Measurements from ENCODE around the gene CPA5. TPM values are rescaled to one million over a fixed set of nuclear protein-coding genes. Genes with fewer than 3 reads are reported as not detected.

Gene CPA5
- total and polyA plus RNA-seq, 9 of the 15 experiments (the other 6 are each of a cell fraction or from before 2014, with no cell fraction given), result 0.13 to 2.4 (median 0.91) TPM

DNA sequence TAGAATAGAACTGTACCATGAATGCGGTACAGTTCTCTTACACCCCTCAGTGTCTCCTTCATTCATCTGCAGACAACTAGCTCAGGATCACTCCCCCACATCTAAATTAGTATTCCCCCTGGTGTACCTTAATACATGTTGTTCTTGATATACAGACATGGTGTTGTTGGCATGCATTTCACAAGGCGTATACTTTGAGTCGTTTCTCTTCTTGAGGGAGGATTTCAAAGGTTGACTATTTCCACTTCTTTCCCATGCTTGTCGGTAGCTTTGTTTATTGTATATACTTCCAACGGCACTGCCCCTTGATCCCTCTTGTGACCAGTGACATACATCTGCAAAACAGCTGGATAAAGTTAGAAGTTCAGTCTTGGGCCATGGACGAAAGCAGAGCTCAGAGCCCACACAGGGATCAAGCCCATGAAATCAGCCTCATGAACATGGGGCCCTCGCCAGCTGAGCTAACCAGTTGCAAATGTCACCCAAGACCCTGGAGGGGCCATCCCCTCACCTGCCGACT, 43.1 kb upstream of the CPA5 start (continued):
- no peak for TF ChIP-seq CTBP1 (IDR thresholded peaks at IDR 0.05; ENCODE audit: borderline replicate concordance)
- TF ChIP-seq TRIM28 (IDR thresholded peaks at IDR 0.05), result no peak
- TF ChIP-seq ZNF212 (CRISPR knock-in tag; IDR thresholded peaks at IDR 0.05), result no peak

DNA sequence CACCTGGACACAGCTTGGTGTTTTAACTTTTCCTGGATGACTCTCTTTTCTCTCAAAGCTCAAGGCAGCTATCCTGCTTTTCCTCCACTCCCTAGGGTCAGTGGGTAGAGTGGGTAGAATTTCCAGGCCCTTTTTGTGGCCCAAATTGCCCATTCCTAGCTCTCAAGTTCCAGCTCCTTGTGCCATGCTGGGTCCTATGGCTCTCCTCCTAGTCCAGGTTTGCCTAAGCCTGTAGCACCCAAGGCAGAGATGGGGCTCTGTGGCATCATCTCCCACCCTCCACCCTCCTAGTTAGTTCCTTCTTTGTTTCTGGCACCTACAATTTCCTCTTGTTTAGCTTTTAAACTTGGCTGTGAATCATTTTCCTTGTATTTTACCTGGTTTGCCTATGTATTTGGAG, 42.0 kb upstream of the CPA5 start:
- H3K4me3 ChIP-seq, result no peak overlapping the region
- no peaks in the 10 kb centered on the region for H3K9me3 ChIP-seq (replicated peaks; ENCODE audit: control insufficient read depth, insufficient read depth, low read depth, low read length)
- no peak overlapping the region for H3K27ac ChIP-seq (ENCODE audit: extremely low read depth, low read depth, low read length)
- no peak overlapping the region for H2AFZ ChIP-seq (ENCODE audit: low read depth, low read length)
- ATAC-seq, result no peak
- no peaks in the 10 kb centered on the region for H4K20me1 ChIP-seq (replicated peaks; ENCODE audit: control insufficient read depth, insufficient read depth, low read length)
- no TSS peak for BruUV-seq (replicated peaks)
- no peak overlapping the region for H3K4me2 ChIP-seq (ENCODE audit: insufficient read depth, low read length)
- no peak for DNase-seq (ENCODE audit: extremely low read depth in 1 of 4, low spot score in 3 of 4)
- no peak overlapping the region for H3K9ac ChIP-seq (ENCODE audit: insufficient read depth in 1 of 2, low read depth in 2 of 2, low read length in 2 of 2)
- no peaks in the 10 kb centered on the region for H3K36me3 ChIP-seq (ENCODE audit: control insufficient read depth, insufficient read depth, low read length)
- no peaks in the 10 kb centered on the region for H3K9me1 ChIP-seq (ENCODE audit: control insufficient read depth, insufficient read depth, low read length)
- no peaks in the 10 kb centered on the region for H3K79me2 ChIP-seq (ENCODE audit: control insufficient read depth, insufficient read depth, low read length)
- CTCF ChIA-PET (ENCODE audit: low intra/inter-chr PET ratio), result no interaction called here
- in situ Hi-C loops (cut with MboI) (no loop called here), intact Hi-C loops (cut with micrococcal nuclease) (no loop called here)
- peaks cover 77 to 82% of the 10 kb centered on the region in 2 experiments for H3K27me3 ChIP-seq (ENCODE audit: control insufficient read depth in 2 of 2, insufficient read depth in 2 of 2, low read length in 2 of 2)
- FAIRE-seq, result no peak
- POLR2A ChIA-PET, result no interaction called here
- TF ChIP-seq, protein P1, sequence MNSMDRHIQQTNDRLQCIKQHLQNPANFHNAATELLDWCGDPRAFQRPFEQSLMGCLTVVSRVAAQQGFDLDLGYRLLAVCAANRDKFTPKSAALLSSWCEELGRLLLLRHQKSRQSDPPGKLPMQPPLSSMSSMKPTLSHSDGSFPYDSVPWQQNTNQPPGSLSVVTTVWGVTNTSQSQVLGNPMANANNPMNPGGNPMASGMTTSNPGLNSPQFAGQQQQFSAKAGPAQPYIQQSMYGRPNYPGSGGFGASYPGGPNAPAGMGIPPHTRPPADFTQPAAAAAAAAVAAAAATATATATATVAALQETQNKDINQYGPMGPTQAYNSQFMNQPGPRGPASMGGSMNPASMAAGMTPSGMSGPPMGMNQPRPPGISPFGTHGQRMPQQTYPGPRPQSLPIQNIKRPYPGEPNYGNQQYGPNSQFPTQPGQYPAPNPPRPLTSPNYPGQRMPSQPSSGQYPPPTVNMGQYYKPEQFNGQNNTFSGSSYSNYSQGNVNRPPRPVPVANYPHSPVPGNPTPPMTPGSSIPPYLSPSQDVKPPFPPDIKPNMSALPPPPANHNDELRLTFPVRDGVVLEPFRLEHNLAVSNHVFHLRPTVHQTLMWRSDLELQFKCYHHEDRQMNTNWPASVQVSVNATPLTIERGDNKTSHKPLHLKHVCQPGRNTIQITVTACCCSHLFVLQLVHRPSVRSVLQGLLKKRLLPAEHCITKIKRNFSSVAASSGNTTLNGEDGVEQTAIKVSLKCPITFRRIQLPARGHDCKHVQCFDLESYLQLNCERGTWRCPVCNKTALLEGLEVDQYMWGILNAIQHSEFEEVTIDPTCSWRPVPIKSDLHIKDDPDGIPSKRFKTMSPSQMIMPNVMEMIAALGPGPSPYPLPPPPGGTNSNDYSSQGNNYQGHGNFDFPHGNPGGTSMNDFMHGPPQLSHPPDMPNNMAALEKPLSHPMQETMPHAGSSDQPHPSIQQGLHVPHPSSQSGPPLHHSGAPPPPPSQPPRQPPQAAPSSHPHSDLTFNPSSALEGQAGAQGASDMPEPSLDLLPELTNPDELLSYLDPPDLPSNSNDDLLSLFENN (IDR thresholded peaks at IDR 0.05; ENCODE audit: low read depth in 2 of 2, low read length in 2 of 2), result no peak
- TF ChIP-seq DDX20 (tag; IDR thresholded peaks at IDR 0.05; ENCODE audit: low read depth), result no peak
- TF ChIP-seq EZH2 (IDR thresholded peaks at IDR 0.05; ENCODE audit: borderline replicate concordance, low read depth, low read length), result 0 out of 2 replicates have a peak, but pooled peaks have one; percentile 56
- TF ChIP-seq HBP1 (CRISPR knock-in tag; IDR thresholded peaks at IDR 0.05), result no peak
- H3K4me1 ChIP-seq (replicated peaks in 1 of 2; ENCODE audit: control insufficient read depth in 2 of 2, insufficient read depth in 2 of 2, low read length in 2 of 2), result no peaks in the 10 kb centered on the region

Measured in K562 (cell line).